Measurements from ENCODE around the gene ATXN10. TPM values are rescaled to one million over a fixed set of nuclear protein-coding genes. Genes with fewer than 3 reads are reported as not detected.

Gene ATXN10
- total and polyA plus RNA-seq, 2 of the 13 experiments (the other 11 are each of a cell fraction or from before 2014, with no cell fraction given) = 60.1 to 194 TPM

- TF ChIP-seq ATF7-NPFF (CRISPR knock-in tag; IDR thresholded peaks at IDR 0.05; ENCODE audit: low read depth) (no peak), RFXAP (CRISPR knock-in tag; IDR thresholded peaks at IDR 0.05; ENCODE audit: borderline replicate concordance) (no peak), ZNF878 (CRISPR knock-in tag; IDR thresholded peaks at IDR 0.05) (no peak), ZBTB14 (CRISPR knock-in tag; IDR thresholded peaks at IDR 0.05) (no peak), HNRNPK (IDR thresholded peaks at IDR 0.05; ENCODE audit: low read depth, low read length, poor library complexity, severe bottlenecking) (no peak), ZNF260 (CRISPR knock-in tag; IDR thresholded peaks at IDR 0.05; ENCODE audit: borderline replicate concordance, low read depth) (no peak), ZFP37 (CRISPR knock-in tag; IDR thresholded peaks at IDR 0.05; ENCODE audit: borderline replicate concordance) (no peak), ZBTB38 (CRISPR knock-in tag; IDR thresholded peaks at IDR 0.05) (peak; percentile 55; the same call in 1 of the 2 replicates), NCOR1 (IDR thresholded peaks at IDR 0.05; ENCODE audit: borderline replicate concordance, low read length) (no peak), ZNF138 (CRISPR knock-in tag; IDR thresholded peaks at IDR 0.05; ENCODE audit: low read depth) (no peak), SNAPC4 (CRISPR knock-in tag; IDR thresholded peaks at IDR 0.05) (no peak), GPBP1L1 (CRISPR knock-in tag; IDR thresholded peaks at IDR 0.05) (no peak), DDIT3 (CRISPR knock-in tag; IDR thresholded peaks at IDR 0.05) (no peak), ZBTB26 (CRISPR knock-in tag; IDR thresholded peaks at IDR 0.05; ENCODE audit: borderline replicate concordance) (no peak), GABPB1 (CRISPR knock-in tag; IDR thresholded peaks at IDR 0.05) (no peak)
- TF ChIP-seq, protein P1, sequence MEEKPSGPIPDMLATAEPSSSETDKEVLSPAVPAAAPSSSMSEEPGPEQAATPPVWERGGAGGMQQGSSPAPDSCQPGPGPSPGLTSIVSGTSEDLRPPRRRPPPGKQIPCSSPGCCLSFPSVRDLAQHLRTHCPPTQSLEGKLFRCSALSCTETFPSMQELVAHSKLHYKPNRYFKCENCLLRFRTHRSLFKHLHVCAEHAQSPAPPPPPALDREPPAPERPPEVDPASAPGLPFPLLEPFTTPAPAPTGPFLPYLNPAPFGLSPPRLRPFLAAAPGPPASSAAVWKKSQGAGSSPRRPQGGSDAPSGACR (CRISPR knock-in tag; IDR thresholded peaks at IDR 0.05) = no peak
- TF ChIP-seq, protein P2, sequence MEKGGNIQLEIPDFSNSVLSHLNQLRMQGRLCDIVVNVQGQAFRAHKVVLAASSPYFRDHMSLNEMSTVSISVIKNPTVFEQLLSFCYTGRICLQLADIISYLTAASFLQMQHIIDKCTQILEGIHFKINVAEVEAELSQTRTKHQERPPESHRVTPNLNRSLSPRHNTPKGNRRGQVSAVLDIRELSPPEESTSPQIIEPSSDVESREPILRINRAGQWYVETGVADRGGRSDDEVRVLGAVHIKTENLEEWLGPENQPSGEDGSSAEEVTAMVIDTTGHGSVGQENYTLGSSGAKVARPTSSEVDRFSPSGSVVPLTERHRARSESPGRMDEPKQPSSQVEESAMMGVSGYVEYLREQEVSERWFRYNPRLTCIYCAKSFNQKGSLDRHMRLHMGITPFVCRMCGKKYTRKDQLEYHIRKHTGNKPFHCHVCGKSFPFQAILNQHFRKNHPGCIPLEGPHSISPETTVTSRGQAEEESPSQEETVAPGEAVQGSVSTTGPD (CRISPR knock-in tag; IDR thresholded peaks at IDR 0.05) = no peak
These were observed 19.6 kb upstream of the ATXN10 start (continued) for GRCh38 chr22:45651931-45652528.

All from HepG2 (cell line).